ENCODE results near the gene GPR146.

Gene GPR146

GRCh38 chr7:1080921-1081255 lies 36.5 kb downstream of the GPR146 start:
- H3K36me3 ChIP-seq (replicated peaks; ENCODE audit: insufficient read depth, low read length), result no peaks in the 10 kb centered on the region
- no peak overlapping the region for H3K9ac ChIP-seq (ENCODE audit: low read length)
- H3K9me2 ChIP-seq (replicated peaks; ENCODE audit: insufficient read depth, low read length), result no peaks in the 10 kb centered on the region
- H3F3A ChIP-seq (ENCODE audit: insufficient read depth, low read length), result no peaks in the 10 kb centered on the region
- no peak overlapping the region for H3K4me3 ChIP-seq (ENCODE audit: low read length)
- H4K20me1 ChIP-seq (ENCODE audit: insufficient read depth, low read length), result no peaks in the 10 kb centered on the region
- TF ChIP-seq EZH2phosphoT487 (IDR thresholded peaks at IDR 0.05; ENCODE audit: low read length) (no peak), CTCF (IDR thresholded peaks at IDR 0.05; ENCODE audit: low read length) (no peak), EZH2 (optimal IDR thresholded peaks at IDR 0.05; ENCODE audit: low read depth, low read length) (no peak)
- H3K4me2 ChIP-seq (ENCODE audit: low read depth, low read length), result no peak overlapping the region
- no peaks in the 10 kb centered on the region for H3K79me2 ChIP-seq (ENCODE audit: low read length)
- no peaks in the 10 kb centered on the region for H3K27me3 ChIP-seq (replicated peaks; ENCODE audit: insufficient read depth, low read length)
- H3K4me1 ChIP-seq (ENCODE audit: low read length), result no peaks in the 10 kb centered on the region
- H3K27ac ChIP-seq (ENCODE audit: low read length), result no peak overlapping the region
- DNase-seq, result no peak
- H2AFZ ChIP-seq (ENCODE audit: low read length), result no peak overlapping the region
- H3K9me3 ChIP-seq (replicated peaks; ENCODE audit: insufficient read depth, low read length), result no peaks in the 10 kb centered on the region

DNA sequence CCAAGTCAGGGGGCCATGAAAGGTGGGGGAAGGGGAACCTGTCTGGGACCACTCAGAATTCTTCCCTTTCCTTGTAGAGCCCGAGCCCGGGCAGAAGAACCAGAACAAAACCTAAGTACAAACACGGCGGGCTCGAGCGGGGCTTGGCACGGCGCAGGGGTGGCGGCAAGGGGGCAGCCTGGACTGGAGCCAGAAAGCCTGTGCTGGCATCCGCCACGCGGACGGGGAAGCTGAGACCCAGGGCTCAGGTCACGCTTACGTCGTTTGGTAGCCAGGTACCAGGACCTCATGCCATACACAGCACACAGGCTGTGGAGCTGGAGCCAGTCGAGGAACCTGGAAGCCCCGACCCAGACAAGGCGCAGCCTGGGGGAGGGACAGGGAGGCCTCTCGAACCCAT lies 37.0 kb downstream of the GPR146 start:
- Histone ChIP-seq H3F3A (ENCODE audit: insufficient read depth, low read length) (no peaks in the 10 kb centered on the region), H3K27me3 (replicated peaks; ENCODE audit: insufficient read depth, low read length) (no peaks in the 10 kb centered on the region), H3K9ac (ENCODE audit: low read length) (no peak overlapping the region), H3K4me1 (ENCODE audit: low read length) (no peaks in the 10 kb centered on the region), H3K4me2 (ENCODE audit: low read depth, low read length) (no peak overlapping the region), H3K9me3 (replicated peaks; ENCODE audit: insufficient read depth, low read length) (no peaks in the 10 kb centered on the region), H3K4me3 (ENCODE audit: low read length) (no peak overlapping the region), H3K79me2 (ENCODE audit: low read length) (no peaks in the 10 kb centered on the region), H3K36me3 (replicated peaks; ENCODE audit: insufficient read depth, low read length) (no peaks in the 10 kb centered on the region), H3K27ac (ENCODE audit: low read length) (no peak overlapping the region), H2AFZ (ENCODE audit: low read length) (no peak overlapping the region), H3K9me2 (replicated peaks; ENCODE audit: insufficient read depth, low read length) (no peaks in the 10 kb centered on the region), H4K20me1 (ENCODE audit: insufficient read depth, low read length) (no peaks in the 10 kb centered on the region)
- no peak for TF ChIP-seq CTCF (IDR thresholded peaks at IDR 0.05; ENCODE audit: low read length)
- TF ChIP-seq EZH2 (optimal IDR thresholded peaks at IDR 0.05; ENCODE audit: low read depth, low read length), result no peak
- TF ChIP-seq EZH2phosphoT487 (IDR thresholded peaks at IDR 0.05; ENCODE audit: low read length), result no peak
- DNase-seq, result no peak

GRCh38 chr7:1081931-1082401 lies 37.6 kb downstream of the GPR146 start:
- Histone ChIP-seq H3K9ac (ENCODE audit: low read length) (no peak overlapping the region), H3K4me2 (ENCODE audit: low read depth, low read length) (no peak overlapping the region), H3K9me3 (replicated peaks; ENCODE audit: insufficient read depth, low read length) (no peaks in the 10 kb centered on the region), H3K79me2 (ENCODE audit: low read length) (no peaks in the 10 kb centered on the region), H3K4me3 (ENCODE audit: low read length) (no peak overlapping the region), H3K4me1 (ENCODE audit: low read length) (no peaks in the 10 kb centered on the region), H3K9me2 (replicated peaks; ENCODE audit: insufficient read depth, low read length) (no peaks in the 10 kb centered on the region), H4K20me1 (ENCODE audit: insufficient read depth, low read length) (no peaks in the 10 kb centered on the region), H3K27ac (ENCODE audit: low read length) (no peak overlapping the region), H3K36me3 (replicated peaks; ENCODE audit: insufficient read depth, low read length) (no peaks in the 10 kb centered on the region), H3K27me3 (replicated peaks; ENCODE audit: insufficient read depth, low read length) (no peaks in the 10 kb centered on the region), H3F3A (ENCODE audit: insufficient read depth, low read length) (no peaks in the 10 kb centered on the region), H2AFZ (ENCODE audit: low read length) (no peak overlapping the region)
- no peak for DNase-seq
- TF ChIP-seq EZH2 (optimal IDR thresholded peaks at IDR 0.05; ENCODE audit: low read depth, low read length) (no peak), EZH2phosphoT487 (IDR thresholded peaks at IDR 0.05; ENCODE audit: low read length) (no peak), CTCF (IDR thresholded peaks at IDR 0.05; ENCODE audit: low read length) (no peak)

Measured in MM.1S (cell line).